ENCODE measurements around the gene CCDC181.

The CCDC181 gene

DNA sequence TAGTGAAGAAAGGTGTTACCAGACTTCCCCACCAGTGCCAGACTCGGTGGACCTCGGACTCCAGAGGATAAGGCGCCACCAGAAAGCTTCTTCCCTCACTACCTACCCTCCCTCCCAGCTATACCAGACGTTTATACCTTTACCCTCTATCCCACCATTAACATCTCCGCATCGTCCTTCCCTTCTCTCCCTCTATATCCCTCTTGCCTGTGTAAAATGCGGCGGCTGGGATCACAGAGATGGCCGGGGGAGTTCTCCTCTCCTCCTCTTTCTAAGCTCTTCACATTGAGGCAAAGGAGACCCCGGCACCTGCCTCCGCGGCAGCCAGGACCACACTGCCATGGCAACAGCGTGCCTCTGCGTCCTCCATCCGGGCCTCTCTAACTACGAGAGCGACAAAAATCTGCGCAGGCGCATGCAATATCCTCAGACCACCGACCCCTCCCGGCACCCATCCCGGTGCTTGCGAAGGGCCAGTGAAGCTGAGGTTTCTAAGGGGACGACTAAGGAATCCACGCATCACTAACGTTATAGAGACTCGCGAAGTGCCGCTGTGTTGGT lies at the start of gene CCDC181:
TSS of gene CCDC181 (minus strand) at position 394 of the 561 bp plus-strand sequence. CDS start 2,547 bp downstream, outside the sequence.
- TF ChIP-seq, protein P1, sequence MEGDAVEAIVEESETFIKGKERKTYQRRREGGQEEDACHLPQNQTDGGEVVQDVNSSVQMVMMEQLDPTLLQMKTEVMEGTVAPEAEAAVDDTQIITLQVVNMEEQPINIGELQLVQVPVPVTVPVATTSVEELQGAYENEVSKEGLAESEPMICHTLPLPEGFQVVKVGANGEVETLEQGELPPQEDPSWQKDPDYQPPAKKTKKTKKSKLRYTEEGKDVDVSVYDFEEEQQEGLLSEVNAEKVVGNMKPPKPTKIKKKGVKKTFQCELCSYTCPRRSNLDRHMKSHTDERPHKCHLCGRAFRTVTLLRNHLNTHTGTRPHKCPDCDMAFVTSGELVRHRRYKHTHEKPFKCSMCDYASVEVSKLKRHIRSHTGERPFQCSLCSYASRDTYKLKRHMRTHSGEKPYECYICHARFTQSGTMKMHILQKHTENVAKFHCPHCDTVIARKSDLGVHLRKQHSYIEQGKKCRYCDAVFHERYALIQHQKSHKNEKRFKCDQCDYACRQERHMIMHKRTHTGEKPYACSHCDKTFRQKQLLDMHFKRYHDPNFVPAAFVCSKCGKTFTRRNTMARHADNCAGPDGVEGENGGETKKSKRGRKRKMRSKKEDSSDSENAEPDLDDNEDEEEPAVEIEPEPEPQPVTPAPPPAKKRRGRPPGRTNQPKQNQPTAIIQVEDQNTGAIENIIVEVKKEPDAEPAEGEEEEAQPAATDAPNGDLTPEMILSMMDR (conservative IDR thresholded peaks at IDR 0.05) = no peak
- no peak within 1 kb of the TSS for H3K27ac ChIP-seq

DNA sequence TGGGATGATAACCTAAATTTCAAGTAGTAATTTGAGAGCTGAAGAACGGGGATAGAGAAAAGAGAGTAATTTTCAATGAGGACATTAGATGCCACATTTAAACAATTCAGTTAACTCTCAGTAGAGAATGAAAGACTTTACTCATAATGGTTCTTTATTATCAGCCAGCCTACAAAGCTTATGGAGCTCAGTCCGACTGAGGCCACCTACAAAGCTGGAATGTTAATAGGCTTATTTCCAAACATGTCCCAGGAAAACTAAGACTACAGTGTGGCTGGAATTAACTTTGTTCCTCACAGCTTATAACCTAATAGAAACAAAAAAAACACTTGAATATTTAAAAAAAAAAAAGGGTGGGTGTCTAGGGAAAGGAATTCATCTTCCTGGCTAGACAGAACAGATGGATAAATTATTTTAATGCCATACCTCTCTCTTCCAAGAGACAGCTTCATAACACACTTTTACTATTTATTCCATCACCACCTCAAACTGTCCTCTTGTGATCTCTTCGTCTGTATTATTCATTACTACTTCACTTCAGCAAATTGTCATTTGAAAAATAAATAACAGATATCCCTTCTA lies 48.6 kb upstream of the CCDC181 start:
- H3K27ac ChIP-seq = no peak overlapping the region
- TF ChIP-seq, protein P1 (conservative IDR thresholded peaks at IDR 0.05) = no peak

DNA sequence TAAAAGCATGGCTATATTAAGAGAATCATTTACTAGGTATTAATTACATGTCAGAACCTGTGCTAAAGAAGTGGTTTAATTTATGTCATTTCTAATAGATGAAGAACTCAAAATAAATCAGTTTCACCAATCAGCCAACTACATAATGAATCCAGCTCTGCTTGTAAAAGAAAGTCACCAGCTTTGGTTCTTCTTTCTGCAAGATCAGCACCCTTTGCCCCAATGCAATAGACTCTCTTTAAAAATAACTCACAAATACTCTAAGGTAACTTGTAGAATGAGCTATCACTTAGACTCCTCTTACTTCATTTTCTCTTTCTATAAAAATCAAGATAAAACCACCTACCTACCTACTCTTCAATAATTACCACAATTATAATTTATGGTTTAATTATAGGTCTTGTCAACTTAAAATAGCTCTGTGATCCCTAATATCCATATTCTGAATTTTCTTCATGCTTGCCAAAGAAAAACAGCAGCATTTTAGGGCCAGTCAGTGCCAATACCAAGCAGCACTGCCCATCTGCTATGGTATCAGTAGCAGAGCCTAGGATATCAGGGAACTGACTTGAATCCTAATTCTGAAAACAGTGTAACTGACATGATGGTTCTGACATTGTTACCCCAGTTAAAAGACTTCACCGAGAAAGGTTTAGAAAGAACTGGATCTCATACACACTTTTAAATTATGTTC lies 47.2 kb upstream of the CCDC181 start:
- TF ChIP-seq, protein P1 (conservative IDR thresholded peaks at IDR 0.05) = no peak
- no peak overlapping the region for H3K27ac ChIP-seq

DNA sequence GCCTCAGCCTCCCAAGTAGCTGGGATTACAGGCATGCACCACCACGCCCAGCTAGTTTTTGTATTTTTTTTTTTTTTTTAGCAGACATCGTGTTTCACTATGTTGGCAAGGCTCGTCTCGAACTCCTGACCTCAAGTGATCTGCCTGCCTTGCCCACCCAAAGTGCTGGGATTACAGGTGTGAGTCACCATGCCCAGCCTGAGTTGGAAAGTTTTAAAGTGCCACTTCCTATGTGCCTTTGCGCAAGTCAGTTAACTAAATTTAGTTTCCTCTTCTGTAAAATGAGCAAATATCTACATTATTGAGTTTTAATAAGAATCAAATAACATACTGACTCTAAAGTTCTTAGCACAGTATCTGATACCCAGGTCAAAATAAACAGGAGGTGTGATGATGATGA lies 46.1 kb upstream of the CCDC181 start:
- H3K27ac ChIP-seq = no peak overlapping the region
- TF ChIP-seq, protein P1 (conservative IDR thresholded peaks at IDR 0.05) = no peak

DNA sequence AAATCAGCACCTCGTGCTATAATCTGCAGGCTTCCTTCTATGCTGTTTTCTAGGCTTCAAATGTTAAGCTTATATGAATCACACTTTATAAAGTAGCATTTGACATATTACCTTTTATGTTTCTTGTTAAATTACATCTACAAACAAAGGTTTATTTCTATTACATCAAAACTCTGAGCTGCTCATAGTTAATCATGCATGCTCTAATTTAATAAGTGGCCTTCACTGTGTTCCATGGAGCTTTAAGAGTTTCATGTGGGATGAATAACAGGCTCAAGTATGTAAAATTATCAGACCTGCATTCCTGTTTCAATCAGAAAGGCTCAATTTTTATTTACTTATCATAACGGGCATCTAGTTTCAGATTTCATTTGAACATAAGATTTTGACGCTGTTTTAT lies 45.5 kb upstream of the CCDC181 start:
- no peak overlapping the region for H3K27ac ChIP-seq
- TF ChIP-seq, protein P1 (conservative IDR thresholded peaks at IDR 0.05) = no peak

DNA sequence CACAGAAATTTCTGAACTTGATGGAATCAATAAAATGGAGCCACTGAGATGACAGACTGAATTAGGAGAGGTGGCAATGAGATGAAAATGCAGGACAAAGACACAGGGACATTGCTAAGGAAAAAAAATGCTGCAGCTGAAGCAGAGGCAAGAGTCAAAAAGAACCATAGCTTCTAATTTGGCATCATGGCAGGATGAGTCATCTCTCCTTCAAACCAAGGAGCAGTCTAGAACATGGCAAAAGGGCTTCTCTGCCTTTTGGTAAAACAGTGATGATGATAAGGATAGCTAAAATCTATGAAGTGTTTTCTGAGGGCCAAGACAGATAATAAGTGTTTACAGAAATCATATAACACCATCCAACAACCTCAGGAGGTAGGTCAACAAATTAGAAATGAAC lies 41.7 kb upstream of the CCDC181 start:
- peak overlapping the region; percentile 58 for H3K27ac ChIP-seq
- TF ChIP-seq, protein P1 (conservative IDR thresholded peaks at IDR 0.05) = no peak
